Activated CD8-positive, alpha-beta memory T cell treated with anti-CD3 and anti-CD28 coated beads for 36 hours (primary cell): ENCODE data around the gene COL1A1. TPM values are rescaled to one million over a fixed set of nuclear protein-coding genes. Genes with fewer than 3 reads are reported as not detected.

Experiments used
- CTCF ChIA-PET: fragments of 350-600 bp; sonication (Branson Sonifier 250); formaldehyde crosslinking; loops from one replicate; lab custom pipeline; 2021; ENCODE audit warnings: antibody characterized with exemption; lab: Charles Lee
- POLR2A ChIA-PET: fragments of 350-600 bp; sonication (Branson Sonifier 250); formaldehyde crosslinking; loops from one replicate; lab custom pipeline; 2021; ENCODE audit warnings: antibody characterized with exemption; lab: Charles Lee
- total RNA-seq, 2 experiments: library from RNA; stranded (reverse); gene quantifications; one replicate each; pipeline ENCODE4 v1.2.3, GENCODE V29; 2021

The COL1A1 gene
- total RNA-seq, 2 experiments from 2014 or later, result 0.65 to 1.0 TPM

GRCh38 chr17:50169121-50169764 lies 32.2 kb downstream of the COL1A1 start:
- ChIA-PET CTCF (interaction anchor here (0.6 to 2.5 kb wide), 22 partner anchors 9 to 228 kb away, joined by 3 to 18 read pairs (median 5); partner anchors contain the start of genes COL1A1, LRRC59, SAMD14 and XYLT2), POLR2A (interaction anchor here (0.6 kb wide), 1 partner anchor 22 kb away, joined by 3 read pairs; no protein-coding TSS in a partner anchor)

DNA sequence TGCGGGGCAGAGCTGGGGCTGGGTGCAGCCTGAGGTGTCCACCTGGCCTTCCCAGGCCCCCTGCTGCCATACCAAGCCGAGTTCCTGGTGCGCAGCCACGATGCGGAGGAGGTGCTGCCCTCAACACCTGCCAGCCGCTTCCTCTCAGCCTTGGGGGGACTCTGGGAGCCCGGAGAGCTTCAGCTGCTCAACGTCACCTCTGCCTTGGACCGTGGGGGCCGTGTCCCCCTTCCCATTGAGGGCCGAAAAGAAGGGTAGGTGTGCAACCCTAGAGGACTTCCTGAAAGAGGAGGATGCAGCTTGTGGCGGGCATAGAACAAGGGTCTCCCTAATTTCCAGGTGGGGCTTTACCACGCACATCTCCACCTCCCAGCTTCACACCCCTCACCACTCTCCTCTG lies 33.1 kb downstream of the COL1A1 start:
- CTCF ChIA-PET, result interaction anchor here (0.6 to 2.5 kb wide), 6 partner anchors 13 to 120 kb away, joined by 3 to 12 read pairs (median 4); no protein-coding TSS in a partner anchor
- POLR2A ChIA-PET, result no interaction called here

DNA sequence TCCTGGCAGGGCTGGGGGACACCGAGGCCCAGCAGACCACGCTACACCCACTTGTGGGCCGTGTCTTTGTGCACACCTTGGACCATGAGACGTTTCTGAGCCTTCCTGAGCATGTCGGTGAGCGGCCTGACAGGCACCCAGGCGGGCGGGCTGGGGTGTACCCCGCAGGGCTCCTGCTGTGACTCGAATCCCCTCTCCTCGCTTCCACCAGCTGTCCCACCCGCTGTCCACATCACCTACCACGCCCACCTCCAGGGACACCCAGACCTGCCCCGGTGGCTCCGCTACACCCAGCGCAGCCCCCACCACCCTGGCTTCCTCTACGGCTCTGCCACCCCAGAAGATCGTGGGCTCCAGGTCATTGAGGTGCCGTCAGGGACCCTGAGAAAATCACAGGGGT lies 34.1 kb downstream of the COL1A1 start:
- CTCF ChIA-PET, result interaction anchor here (0.6 kb wide), 1 partner anchor 12 kb away, joined by 3 read pairs; no protein-coding TSS in a partner anchor
- POLR2A ChIA-PET, result interaction anchor here (0.6 kb wide), 1 partner anchor 17 kb away, joined by 6 read pairs; the partner anchor contains the start of gene PPP1R9B

GRCh38 chr17:50166518-50167181 lies 34.8 kb downstream of the COL1A1 start:
- ChIA-PET POLR2A (no interaction called here), CTCF (interaction anchor here (0.6 to 1.6 kb wide), 2 partner anchors 13 to 15 kb away, joined by 3 read pairs; no protein-coding TSS in a partner anchor)

- ChIA-PET CTCF (interaction anchor here (0.7 to 1.6 kb wide), 4 partner anchors 14 to 72 kb away, joined by 3 to 4 read pairs (median 3); partner anchors contain the start of gene PPP1R9B), POLR2A (no interaction called here)
Observed at GRCh38 chr17:50165867-50166517, 35.4 kb downstream of the COL1A1 start, which contains the start of gene SGCA. SGCA (plus strand) TSS chr17:50166005; CDS start chr17:50166041, 36 bp downstream.

DNA sequence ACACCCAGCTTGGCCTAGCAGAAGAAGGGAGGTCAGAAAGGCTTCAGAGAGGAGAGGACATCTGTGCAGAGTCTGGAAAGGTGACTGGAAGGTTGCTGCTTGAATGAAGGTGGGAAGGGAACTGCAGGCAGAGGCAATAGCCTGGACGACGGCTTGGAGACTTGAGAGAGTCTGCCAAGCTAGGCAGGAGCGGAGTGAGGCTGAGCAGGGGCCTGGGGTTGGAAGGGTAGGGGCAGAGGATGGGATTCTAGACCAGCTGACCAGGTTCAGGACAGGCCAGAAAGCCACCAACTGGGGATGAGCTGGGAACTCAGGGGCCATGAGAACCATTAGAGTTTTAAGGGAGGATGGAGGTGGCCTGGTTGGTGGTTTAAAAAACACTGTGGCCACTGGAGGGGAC lies 36.0 kb downstream of the COL1A1 start:
- POLR2A ChIA-PET, result interaction anchor here (0.6 kb wide), 1 partner anchor 222 kb away, joined by 3 read pairs; no protein-coding TSS in a partner anchor

GRCh38 chr17:50165066-50165465 lies 36.4 kb downstream of the COL1A1 start:
- CTCF ChIA-PET, result interaction anchor here (0.7 to 1.6 kb wide), 5 partner anchors 13 to 71 kb away, joined by 3 to 4 read pairs (median 3); partner anchors contain the start of gene PPP1R9B
- POLR2A ChIA-PET, result interaction anchor here (0.6 kb wide), 1 partner anchor 222 kb away, joined by 3 read pairs; no protein-coding TSS in a partner anchor

More for the DNA sequence above, 36.0 kb downstream of the COL1A1 start:
- CTCF ChIA-PET, result interaction anchor here (0.7 to 1.6 kb wide), 5 partner anchors 14 to 71 kb away, joined by 3 to 4 read pairs (median 3); partner anchors contain the start of gene PPP1R9B

DNA sequence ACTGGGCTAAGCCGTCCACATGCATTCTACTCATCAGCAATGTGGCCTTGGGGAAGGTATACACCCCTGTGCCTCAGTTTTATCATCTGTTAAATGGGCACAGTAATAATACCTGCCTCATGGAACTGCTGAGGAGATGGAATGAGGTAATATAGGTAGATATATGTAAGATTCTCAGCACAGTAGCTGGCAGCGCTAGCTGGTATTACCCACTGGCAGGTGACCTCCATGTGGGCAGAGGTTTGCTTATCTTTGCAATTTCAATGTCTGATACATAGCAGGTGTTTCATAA lies 36.8 kb downstream of the COL1A1 start:
- ChIA-PET POLR2A (no interaction called here), CTCF (interaction anchor here (1.0 to 1.6 kb wide), 2 partner anchors 13 to 36 kb away, joined by 3 read pairs; no protein-coding TSS in a partner anchor)

- ChIA-PET CTCF (no interaction called here), POLR2A (no interaction called here)
Observed at GRCh38 chr17:50163843-50164696, 37.4 kb downstream of the COL1A1 start.

- ChIA-PET CTCF (interaction anchor here (0.9 to 2.8 kb wide), 12 partner anchors 11 to 120 kb away, joined by 3 to 35 read pairs (median 10); partner anchors contain the start of gene PPP1R9B), POLR2A (interaction anchor here (2.3 kb wide), 1 partner anchor 11 kb away, joined by 16 read pairs; no protein-coding TSS in a partner anchor)
Observed at GRCh38 chr17:50162466-50163254, 38.8 kb downstream of the COL1A1 start.

- CTCF ChIA-PET, result interaction anchor here (0.9 to 2.8 kb wide), 13 partner anchors 10 to 121 kb away, joined by 3 to 35 read pairs (median 9); partner anchors contain the start of gene PPP1R9B
- POLR2A ChIA-PET, result interaction anchor here (0.6 to 2.3 kb wide), 2 partner anchors 10 to 134 kb away, joined by 3 to 16 read pairs; no protein-coding TSS in a partner anchor
Observed at GRCh38 chr17:50161911-50162288, 39.5 kb downstream of the COL1A1 start.

GRCh38 chr17:50161023-50161910 lies 40.2 kb downstream of the COL1A1 start:
- CTCF ChIA-PET, result interaction anchor here (0.7 to 2.8 kb wide), 17 partner anchors 9 to 121 kb away, joined by 3 to 35 read pairs (median 6); partner anchors contain the start of gene PPP1R9B

GRCh38 chr17:50157891-50158290 lies 43.5 kb downstream of the COL1A1 start:
- ChIA-PET CTCF (interaction anchor here (0.9 kb wide), 2 partner anchors 10 to 18 kb away, joined by 3 read pairs; no protein-coding TSS in a partner anchor), POLR2A (no interaction called here)

More at GRCh38 chr17:50161023-50161910, 40.2 kb downstream of the COL1A1 start:
- POLR2A ChIA-PET, result interaction anchor here (0.5 to 2.3 kb wide), 4 partner anchors 9 to 264 kb away, joined by 3 to 16 read pairs (median 3); no protein-coding TSS in a partner anchor

- ChIA-PET POLR2A (no interaction called here), CTCF (interaction anchor here (0.6 to 0.8 kb wide), 3 partner anchors 9 to 52 kb away, joined by 3 to 4 read pairs (median 3); no protein-coding TSS in a partner anchor)
Observed at GRCh38 chr17:50155115-50155819, 46.2 kb downstream of the COL1A1 start.

DNA sequence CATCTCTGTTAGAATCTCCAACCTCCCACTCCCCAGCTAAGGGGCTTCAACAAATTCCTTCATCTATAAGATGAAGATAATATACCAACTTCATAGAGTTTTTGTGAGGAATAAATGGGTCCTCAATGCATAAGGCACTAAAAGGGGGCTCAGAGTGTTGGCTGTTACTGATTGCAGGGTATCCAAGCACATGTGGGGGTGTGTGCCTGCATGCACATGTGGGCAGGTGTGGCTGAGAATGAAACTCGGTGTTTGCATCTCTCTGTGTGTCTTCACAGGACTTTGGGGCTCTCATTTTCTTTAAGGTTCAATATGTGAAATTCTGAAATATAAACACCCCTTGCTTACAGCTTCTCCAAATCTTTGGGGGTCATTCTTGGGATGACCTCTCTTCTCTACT lies 46.8 kb downstream of the COL1A1 start:
- POLR2A ChIA-PET, result no interaction called here

More for the DNA sequence above, 46.8 kb downstream of the COL1A1 start:
- CTCF ChIA-PET, result interaction anchor here (0.8 to 2.1 kb wide), 2 partner anchors 9 to 15 kb away, joined by 4 to 12 read pairs; no protein-coding TSS in a partner anchor
